HepG2 (cell line): ENCODE measurements around the gene SPATA25. TPM values are rescaled to one million over a fixed set of nuclear protein-coding genes. Genes with fewer than 3 reads are reported as not detected.

Source experiments
- BCL6 ChIP-seq: IDR thresholded peaks from 2 replicates; pipeline ENCODE4 v1.6.1; 2016; ENCODE audit warnings: missing genetic modification reagents, missing compliant biosample characterization
- HMGXB4 ChIP-seq, 2 experiments: sonication (generic) in 1 of 2; formaldehyde crosslinking in 1 of 2; IDR thresholded peaks; 2 replicates each; pipeline versions ENCODE4 v1.4.0 to v1.6.1; 2018 to 2020; ENCODE audit warnings: missing genetic modification reagents in 2 of 2, borderline replicate concordance in 1 of 2, low read depth in 1 of 2, mild to moderate bottlenecking in 1 of 2, missing biosample characterization in 1 of 2
- HOXA9 ChIP-seq: sonication (generic); formaldehyde crosslinking; IDR thresholded peaks from 2 replicates; pipeline ENCODE4 v1.8.1; 2022; ENCODE audit warnings: missing genetic modification reagents, mild to moderate bottlenecking, moderate library complexity, borderline replicate concordance
- KDM1A ChIP-seq: IDR thresholded peaks from 2 replicates; pipeline ENCODE4 v1.6.1; 2016; ENCODE audit warnings: missing compliant biosample characterization
- NCOR1 ChIP-seq: fragments of 200-600 bp; sonication (generic); IDR thresholded peaks from 2 replicates; pipeline ENCODE4 v1.7.0; 2017; ENCODE audit warnings: antibody characterized with exemption, low read length, borderline replicate concordance
- NR1H2 ChIP-seq: sonication (generic); formaldehyde crosslinking; IDR thresholded peaks from 2 replicates; pipeline ENCODE4 v1.8.1; 2022; ENCODE audit warnings: low read depth, missing genetic modification reagents, borderline replicate concordance
- POLR2A ChIP-seq, 2 experiments: IDR thresholded peaks; 2 replicates each; pipeline ENCODE4 v1.6.1; 2011; ENCODE audit warnings: low read depth in 2 of 2, low read length in 2 of 2, mild to moderate bottlenecking in 1 of 2, moderate library complexity in 1 of 2; ENCODE audit not compliant: insufficient read depth in 1 of 2
- ZBTB20 ChIP-seq: sonication (generic); formaldehyde crosslinking; IDR thresholded peaks from 2 replicates; pipeline ENCODE4 v1.8.1; 2023; ENCODE audit warnings: missing genetic modification reagents, low read depth, mild to moderate bottlenecking, borderline replicate concordance
- ZNF263 ChIP-seq: sonication (generic); formaldehyde crosslinking; IDR thresholded peaks from 2 replicates; pipeline ENCODE4 v1.4.0; 2020; ENCODE audit warnings: missing genetic modification reagents
- ZNF318 ChIP-seq: sonication (generic); formaldehyde crosslinking; IDR thresholded peaks from 2 replicates; pipeline ENCODE4 v1.4.0; 2020; ENCODE audit warnings: mild to moderate bottlenecking, missing genetic modification reagents
- ZNF577 ChIP-seq: sonication (generic); formaldehyde crosslinking; IDR thresholded peaks from 2 replicates; pipeline ENCODE4 v1.4.0; 2020; ENCODE audit warnings: mild to moderate bottlenecking, low read depth, missing genetic modification reagents, borderline replicate concordance
- ZNF720 ChIP-seq: sonication (generic); formaldehyde crosslinking; IDR thresholded peaks from 2 replicates; pipeline ENCODE4 v1.4.0; 2020; ENCODE audit warnings: missing genetic modification reagents
- ZNF746 ChIP-seq: sonication (generic); formaldehyde crosslinking; IDR thresholded peaks from 2 replicates; pipeline ENCODE4 v1.8.0; 2022; ENCODE audit warnings: mild to moderate bottlenecking, missing genetic modification reagents
- ZSCAN20 ChIP-seq: sonication (generic); formaldehyde crosslinking; IDR thresholded peaks from 2 replicates; pipeline ENCODE4 v1.4.0; 2020; ENCODE audit warnings: missing genetic modification reagents, mild to moderate bottlenecking, borderline replicate concordance
- polyA plus RNA-seq, 8 experiments: library from polyadenylated mRNA; depleted of rRNA in 3 of 8; stranded (reverse) in 7 of 8; unstranded in 1 of 8; fragments of >200 nt; fragmentation: Illumina TruSeq in 4 of 8; extraction: Trizol in 4 of 8; gene quantifications; 2 replicates each; pipeline versions ENCODE4 v1.2.1 to v1.2.3, GENCODE V29; 2011 to 2016; ENCODE audit warnings: low read depth in 4 of 8, missing spikeins in 1 of 8, mixed read lengths in 1 of 8; ENCODE audit not compliant: insufficient read depth in 1 of 8
- total RNA-seq, 5 experiments: library from RNA; depleted of rRNA; stranded (reverse); fragments of >200 nt; fragmentation: Illumina TruSeq; extraction: Trizol; gene quantifications; 2 replicates each; pipeline ENCODE4 v1.2.3, GENCODE V29; 2016; ENCODE audit warnings: low read depth in 1 of 5
- TF ChIP-seq, protein P1 (sequence below), 2 experiments: fragments of 450-650 bp in 1 of 2; sonication (generic) in 1 of 2; formaldehyde crosslinking; IDR thresholded peaks; 2 replicates each; pipeline versions ENCODE4 v1.5.0 to v1.8.0; 2020 to 2022; ENCODE audit warnings: mild to moderate bottlenecking in 1 of 2, missing genetic modification reagents in 1 of 2

The SPATA25 gene
- total and polyA plus RNA-seq, 2 of the 13 experiments (the other 11 are each of a cell fraction or from before 2014, with no cell fraction given), result 4.8 to 7.6 TPM

GRCh38 chr20:45933266-45934045 is 46.0 kb upstream of the SPATA25 start (continued):
- no peak for TF ChIP-seq NCOR1
- TF ChIP-seq ZSCAN20, result peak; percentile 74; the same call in 1 of the 2 replicates
- peak; percentile 97 for TF ChIP-seq ZNF263 (CRISPR knock-in tag)
- no peak for TF ChIP-seq KDM1A (CRISPR knock-in tag)
- TF ChIP-seq POLR2A (IDR thresholded peaks at IDR 0.05; ENCODE audit: insufficient read depth in 1 of 2, low read depth in 2 of 2, low read length in 2 of 2), result peak; percentile 65 to 82; a peak in 3 of 4 replicates
- 0 out of 2 replicates have a peak, but pooled peaks have one; percentile 94 for TF ChIP-seq ZNF318 (CRISPR knock-in tag)
- TF ChIP-seq ZBTB20, result peak; percentile 64
- no peak; the same call in 1 of the 2 replicates for TF ChIP-seq HOXA9 (CRISPR knock-in tag)
- no peak for TF ChIP-seq ZNF720 (CRISPR knock-in tag)
- 0 out of 2 replicates have a peak, but pooled peaks have one; percentile 38 for TF ChIP-seq ZNF746 (CRISPR knock-in tag)
- peak; percentile 51; the same call in 1 of the 2 replicates for TF ChIP-seq BCL6 (CRISPR knock-in tag)
- TF ChIP-seq NR1H2 (CRISPR knock-in tag), result no peak
- TF ChIP-seq, protein P1, sequence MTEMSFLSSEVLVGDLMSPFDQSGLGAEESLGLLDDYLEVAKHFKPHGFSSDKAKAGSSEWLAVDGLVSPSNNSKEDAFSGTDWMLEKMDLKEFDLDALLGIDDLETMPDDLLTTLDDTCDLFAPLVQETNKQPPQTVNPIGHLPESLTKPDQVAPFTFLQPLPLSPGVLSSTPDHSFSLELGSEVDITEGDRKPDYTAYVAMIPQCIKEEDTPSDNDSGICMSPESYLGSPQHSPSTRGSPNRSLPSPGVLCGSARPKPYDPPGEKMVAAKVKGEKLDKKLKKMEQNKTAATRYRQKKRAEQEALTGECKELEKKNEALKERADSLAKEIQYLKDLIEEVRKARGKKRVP (CRISPR knock-in tag; IDR thresholded peaks at IDR 0.05), result no peak
- peak; percentile 68 to 83; a peak in 2 of 4 replicates for TF ChIP-seq HMGXB4 (CRISPR knock-in tag; IDR thresholded peaks at IDR 0.05; ENCODE audit: borderline replicate concordance in 1 of 2, low read depth in 1 of 2)
- TF ChIP-seq ZNF577 (CRISPR knock-in tag), result no peak
